ENCODE data around the gene DCLRE1C. TPM values are rescaled to one million over a fixed set of nuclear protein-coding genes. Genes with fewer than 3 reads are reported as not detected.

The DCLRE1C gene
- total RNA-seq, 1 donor from 2014 or later = 5.4 TPM

DNA sequence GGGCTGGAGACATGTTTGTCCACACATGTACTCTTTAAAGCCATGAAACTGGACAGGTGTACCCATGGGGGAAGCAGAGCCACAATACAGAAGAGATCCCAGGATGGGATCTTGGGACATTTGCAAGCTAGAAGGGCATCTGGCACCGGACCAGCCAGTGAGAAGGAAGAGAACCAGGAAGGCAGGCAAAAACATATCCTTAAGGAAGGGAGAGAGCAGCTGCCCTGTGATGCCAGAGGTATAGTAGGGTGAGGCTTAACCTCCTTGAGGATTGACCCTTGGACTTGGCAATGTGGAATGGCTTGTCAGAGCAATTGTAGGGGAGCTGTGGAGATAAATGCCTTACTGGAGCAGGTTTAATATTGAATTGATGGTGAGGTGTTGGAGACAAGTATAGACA, 93.1 kb downstream of the DCLRE1C start:
- no peak overlapping the region for H3K4me3 ChIP-seq (ENCODE audit: low read depth, low read length)
- TF ChIP-seq, protein P1, sequence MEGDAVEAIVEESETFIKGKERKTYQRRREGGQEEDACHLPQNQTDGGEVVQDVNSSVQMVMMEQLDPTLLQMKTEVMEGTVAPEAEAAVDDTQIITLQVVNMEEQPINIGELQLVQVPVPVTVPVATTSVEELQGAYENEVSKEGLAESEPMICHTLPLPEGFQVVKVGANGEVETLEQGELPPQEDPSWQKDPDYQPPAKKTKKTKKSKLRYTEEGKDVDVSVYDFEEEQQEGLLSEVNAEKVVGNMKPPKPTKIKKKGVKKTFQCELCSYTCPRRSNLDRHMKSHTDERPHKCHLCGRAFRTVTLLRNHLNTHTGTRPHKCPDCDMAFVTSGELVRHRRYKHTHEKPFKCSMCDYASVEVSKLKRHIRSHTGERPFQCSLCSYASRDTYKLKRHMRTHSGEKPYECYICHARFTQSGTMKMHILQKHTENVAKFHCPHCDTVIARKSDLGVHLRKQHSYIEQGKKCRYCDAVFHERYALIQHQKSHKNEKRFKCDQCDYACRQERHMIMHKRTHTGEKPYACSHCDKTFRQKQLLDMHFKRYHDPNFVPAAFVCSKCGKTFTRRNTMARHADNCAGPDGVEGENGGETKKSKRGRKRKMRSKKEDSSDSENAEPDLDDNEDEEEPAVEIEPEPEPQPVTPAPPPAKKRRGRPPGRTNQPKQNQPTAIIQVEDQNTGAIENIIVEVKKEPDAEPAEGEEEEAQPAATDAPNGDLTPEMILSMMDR (conservative IDR thresholded peaks at IDR 0.05; ENCODE audit: low read depth, low read length) = no peak
- DNase-seq (ENCODE audit: low read depth) = no peak

DNA sequence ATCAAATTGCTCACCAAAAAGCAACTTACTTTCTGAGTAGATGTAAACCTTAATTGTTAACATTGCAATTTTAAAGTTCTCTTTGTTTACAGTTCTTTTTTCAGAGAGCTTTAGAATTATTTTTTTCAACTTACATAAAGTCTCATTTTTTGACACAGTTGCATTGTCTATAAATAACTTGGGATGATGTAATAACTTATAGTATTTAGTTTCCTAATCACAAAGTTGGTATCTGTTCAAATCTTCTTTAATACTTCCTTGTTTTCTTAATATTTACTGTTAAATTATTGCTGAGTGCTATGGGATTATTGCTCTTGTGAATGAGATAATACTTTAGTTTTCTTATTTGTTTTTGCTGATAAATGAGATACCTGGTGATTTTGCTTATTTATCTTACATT, 94.1 kb downstream of the DCLRE1C start:
- H3K4me3 ChIP-seq (ENCODE audit: low read depth, low read length) = no peak overlapping the region
- TF ChIP-seq, protein P1 (conservative IDR thresholded peaks at IDR 0.05; ENCODE audit: low read depth, low read length) = no peak
- DNase-seq (ENCODE audit: low read depth) = no peak

DNA sequence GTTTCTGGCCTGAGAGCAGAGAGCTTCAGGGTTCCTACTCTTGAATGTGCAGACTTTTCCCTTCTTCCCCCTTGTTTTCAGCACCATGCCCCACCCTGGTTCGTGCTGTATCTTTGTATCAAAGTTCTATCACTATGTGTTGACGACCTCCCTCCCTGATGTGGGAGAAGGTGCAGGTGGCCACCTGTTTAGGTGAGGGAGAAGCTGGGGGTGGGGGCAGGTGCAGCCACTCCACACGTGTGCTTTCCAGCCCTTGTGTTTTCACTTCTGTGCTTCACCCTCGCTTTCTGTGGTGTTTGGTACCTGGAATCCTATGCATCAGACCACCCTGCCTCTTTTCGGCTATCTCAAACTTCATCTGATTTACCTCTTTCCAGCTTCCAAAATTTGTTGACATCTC, 94.9 kb downstream of the DCLRE1C start:
- no peak for DNase-seq (ENCODE audit: low read depth)
- TF ChIP-seq, protein P1 (conservative IDR thresholded peaks at IDR 0.05; ENCODE audit: low read depth, low read length) = no peak
- H3K4me3 ChIP-seq (ENCODE audit: low read depth, low read length) = no peak overlapping the region

DNA sequence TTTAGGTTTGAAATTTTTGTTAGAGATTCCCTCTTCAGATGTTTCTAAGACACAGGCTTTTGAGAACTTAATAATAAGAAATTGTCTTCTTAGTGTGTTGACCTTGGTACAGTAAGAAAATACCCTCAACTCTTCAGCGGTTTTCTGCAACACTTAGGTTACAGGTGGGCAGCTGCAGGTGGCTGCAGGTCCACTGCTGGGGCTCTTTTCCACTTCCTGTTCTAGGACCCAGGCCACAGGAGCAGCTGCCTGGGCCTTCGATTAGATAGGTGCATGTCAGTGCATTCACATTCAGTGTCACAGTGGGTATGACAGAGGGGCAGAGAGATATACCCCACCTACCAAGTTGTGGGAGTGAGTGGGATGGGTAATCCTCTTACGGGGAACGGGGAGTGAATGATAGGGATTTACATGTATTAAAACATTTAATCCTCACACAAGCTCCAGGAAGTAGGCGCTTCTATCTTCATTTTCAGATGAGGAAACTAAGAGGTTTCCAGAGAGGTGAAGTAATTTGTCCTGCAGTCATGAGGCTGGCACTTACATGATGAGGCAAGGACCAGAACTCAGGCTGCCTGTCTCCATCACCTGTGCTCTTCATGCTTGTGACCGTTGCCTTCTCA, 95.4 kb downstream of the DCLRE1C start:
- TF ChIP-seq, protein P1 (conservative IDR thresholded peaks at IDR 0.05; ENCODE audit: low read depth, low read length) = no peak
- H3K4me3 ChIP-seq (ENCODE audit: low read depth, low read length) = no peak overlapping the region

DNA sequence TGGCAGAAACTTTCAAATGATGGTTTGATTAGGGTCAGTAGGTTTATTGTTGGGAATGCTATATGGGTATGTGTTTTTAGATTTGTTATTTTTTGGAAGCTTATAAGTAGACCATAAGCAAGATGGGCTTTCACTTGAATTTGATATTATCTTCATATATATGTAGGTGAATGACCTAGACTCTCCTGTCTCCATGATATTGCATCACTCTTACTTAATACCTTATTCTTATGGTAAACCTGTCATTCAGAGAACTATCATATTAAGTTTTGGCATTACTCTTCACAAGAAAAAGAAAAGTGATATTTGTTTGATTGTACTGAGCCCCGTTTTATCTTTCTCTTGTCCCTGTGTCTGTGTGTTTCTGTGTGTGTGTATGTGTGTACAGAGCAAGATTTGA, 98.4 kb downstream of the DCLRE1C start:
- TF ChIP-seq, protein P1 (conservative IDR thresholded peaks at IDR 0.05; ENCODE audit: low read depth, low read length) = no peak
- no peak overlapping the region for H3K4me3 ChIP-seq (ENCODE audit: low read depth, low read length)
- no peak for DNase-seq (ENCODE audit: low read depth)

More for the DNA sequence above, 95.4 kb downstream of the DCLRE1C start:
- DNase-seq (ENCODE audit: low read depth) = no peak

DNA sequence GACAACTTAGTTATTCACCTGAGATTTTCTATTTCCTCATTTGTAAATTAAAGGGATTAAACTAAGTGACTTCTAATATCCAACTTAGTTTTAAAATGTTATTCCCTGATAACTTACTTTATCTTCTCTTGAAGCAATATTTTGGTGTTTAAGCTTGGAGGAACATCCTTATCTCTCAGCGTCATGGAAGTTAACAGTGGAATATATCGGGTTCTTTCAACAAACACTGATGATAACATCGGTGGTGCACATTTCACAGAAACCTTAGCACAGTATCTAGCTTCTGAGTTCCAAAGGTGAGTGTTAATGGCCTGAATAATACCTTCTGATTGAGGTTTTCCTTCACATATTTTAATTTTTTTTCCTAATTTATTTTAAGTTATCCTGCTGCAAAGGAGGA, 101.7 kb downstream of the DCLRE1C start:
- DNase-seq (ENCODE audit: low read depth) = no peak
- TF ChIP-seq, protein P1 (conservative IDR thresholded peaks at IDR 0.05; ENCODE audit: low read depth, low read length) = no peak
- H3K4me3 ChIP-seq (ENCODE audit: low read depth, low read length) = no peak overlapping the region

Other genes with a start within 250 kb of the DCLRE1C start
- 25.7 and 46.0 TPM in 2 replicates for gene FAM107B, start 179.2 kb downstream of the DCLRE1C start, total RNA-seq
- 0.29 TPM in 1 of 2 replicates, not detected in the other for gene CDNF, start 116.1 kb downstream of the DCLRE1C start, total RNA-seq
- gene HSPA14, start 115.8 kb downstream of the DCLRE1C start, total RNA-seq = 10.7 and 17.7 TPM in 2 replicates
- 12.1 and 13.2 TPM in 2 replicates for gene MSANTD7, start 115.8 kb downstream of the DCLRE1C start, total RNA-seq
- 16.5 and 26.8 TPM in 2 replicates for gene SUV39H2, start 75.2 kb downstream of the DCLRE1C start, total RNA-seq
- not detected in 2 replicates for gene MEIG1, start 5.3 kb upstream of the DCLRE1C start, total RNA-seq
- 1.5 and 4.3 TPM in 2 replicates for gene OLAH, start 89.8 kb upstream of the DCLRE1C start, total RNA-seq
- 1.2 and 1.6 TPM in 2 replicates for gene ACBD7, start 134.7 kb upstream of the DCLRE1C start, total RNA-seq
- gene RPP38, start 143.3 kb upstream of the DCLRE1C start, total RNA-seq = 19.9 and 26.1 TPM in 2 replicates
- 28.5 and 31.0 TPM in 2 replicates for gene NMT2, start 214.6 kb upstream of the DCLRE1C start, total RNA-seq